ENCODE measurements around the gene AFMID.
A peak's percentile ranks its signal among the peaks of the same experiment; 100 is the strongest.

Gene AFMID

DNA sequence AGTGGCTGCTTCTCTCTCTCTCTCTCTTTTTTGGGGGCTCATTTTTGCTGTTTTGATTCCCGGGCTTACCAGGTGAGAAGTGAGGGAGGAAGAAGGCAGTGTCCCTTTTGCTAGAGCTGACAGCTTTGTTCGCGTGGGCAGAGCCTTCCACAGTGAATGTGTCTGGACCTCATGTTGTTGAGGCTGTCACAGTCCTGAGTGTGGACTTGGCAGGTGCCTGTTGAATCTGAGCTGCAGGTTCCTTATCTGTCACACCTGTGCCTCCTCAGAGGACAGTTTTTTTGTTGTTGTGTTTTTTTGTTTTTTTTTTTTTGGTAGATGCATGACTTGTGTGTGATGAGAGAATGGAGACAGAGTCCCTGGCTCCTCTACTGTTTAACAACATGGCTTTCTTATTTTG, 36.6 kb downstream of the AFMID start:
- TF ChIP-seq REST (IDR thresholded peaks at IDR 0.05; ENCODE audit: insufficient read depth in 1 of 2, low read depth in 2 of 2, low read length in 2 of 2) (no peak), FOXP2 (optimal IDR thresholded peaks at IDR 0.05; ENCODE audit: borderline replicate concordance, extremely low read depth, extremely low read length, insufficient read depth) (no peak), SIN3A (IDR thresholded peaks at IDR 0.05; ENCODE audit: borderline replicate concordance, insufficient read depth, low read length) (no peak), TAF1 (IDR thresholded peaks at IDR 0.05; ENCODE audit: borderline replicate concordance, insufficient read depth, low read length) (no peak), POLR2AphosphoS5 (IDR thresholded peaks at IDR 0.05; ENCODE audit: low read depth, low read length) (no peak)

- no peak for TF ChIP-seq FOXP2 (optimal IDR thresholded peaks at IDR 0.05; ENCODE audit: borderline replicate concordance, extremely low read depth, extremely low read length, insufficient read depth)
- no peak for TF ChIP-seq POLR2AphosphoS5 (IDR thresholded peaks at IDR 0.05; ENCODE audit: low read depth, low read length)
- no peak for TF ChIP-seq REST (IDR thresholded peaks at IDR 0.05; ENCODE audit: insufficient read depth in 1 of 2, low read depth in 2 of 2, low read length in 2 of 2)
- no peak for TF ChIP-seq TAF1 (IDR thresholded peaks at IDR 0.05; ENCODE audit: borderline replicate concordance, insufficient read depth, low read length)
Measured at GRCh38 chr17:78224231-78225087, 37.3 kb downstream of the AFMID start.

DNA sequence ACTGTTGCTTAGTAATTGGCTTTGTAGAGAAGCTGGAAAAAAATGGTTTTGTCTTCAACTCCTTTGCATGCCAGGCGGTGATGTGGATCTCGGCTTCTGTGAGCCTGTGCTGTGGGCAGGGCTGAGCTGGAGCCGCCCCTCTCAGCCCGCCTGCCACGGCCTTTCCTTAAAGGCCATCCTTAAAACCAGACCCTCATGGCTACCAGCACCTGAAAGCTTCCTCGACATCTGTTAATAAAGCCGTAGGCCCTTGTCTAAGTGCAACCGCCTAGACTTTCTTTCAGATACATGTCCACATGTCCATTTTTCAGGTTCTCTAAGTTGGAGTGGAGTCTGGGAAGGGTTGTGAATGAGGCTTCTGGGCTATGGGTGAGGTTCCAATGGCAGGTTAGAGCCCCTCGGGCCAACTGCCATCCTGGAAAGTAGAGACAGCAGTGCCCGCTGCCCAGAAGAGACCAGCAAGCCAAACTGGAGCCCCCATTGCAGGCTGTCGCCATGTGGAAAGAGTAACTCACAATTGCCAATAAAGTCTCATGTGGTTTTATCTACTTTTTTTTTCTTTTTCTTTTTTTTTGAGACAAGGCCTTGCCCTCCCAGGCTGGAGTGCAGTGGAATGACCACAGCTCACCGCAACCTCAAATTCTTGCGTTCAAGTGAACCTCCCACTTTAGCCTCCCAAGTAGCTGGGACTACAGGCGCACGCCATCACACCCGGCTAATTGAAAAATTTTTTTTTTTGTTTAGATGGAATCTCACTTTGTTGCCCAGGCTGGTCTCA, 38.1 kb downstream of the AFMID start:
- TF ChIP-seq FOXP2 (optimal IDR thresholded peaks at IDR 0.05; ENCODE audit: borderline replicate concordance, extremely low read depth, extremely low read length, insufficient read depth) (no peak), POLR2AphosphoS5 (IDR thresholded peaks at IDR 0.05; ENCODE audit: low read depth, low read length) (peak; percentile 45; the same call in 1 of the 2 replicates)

DNA sequence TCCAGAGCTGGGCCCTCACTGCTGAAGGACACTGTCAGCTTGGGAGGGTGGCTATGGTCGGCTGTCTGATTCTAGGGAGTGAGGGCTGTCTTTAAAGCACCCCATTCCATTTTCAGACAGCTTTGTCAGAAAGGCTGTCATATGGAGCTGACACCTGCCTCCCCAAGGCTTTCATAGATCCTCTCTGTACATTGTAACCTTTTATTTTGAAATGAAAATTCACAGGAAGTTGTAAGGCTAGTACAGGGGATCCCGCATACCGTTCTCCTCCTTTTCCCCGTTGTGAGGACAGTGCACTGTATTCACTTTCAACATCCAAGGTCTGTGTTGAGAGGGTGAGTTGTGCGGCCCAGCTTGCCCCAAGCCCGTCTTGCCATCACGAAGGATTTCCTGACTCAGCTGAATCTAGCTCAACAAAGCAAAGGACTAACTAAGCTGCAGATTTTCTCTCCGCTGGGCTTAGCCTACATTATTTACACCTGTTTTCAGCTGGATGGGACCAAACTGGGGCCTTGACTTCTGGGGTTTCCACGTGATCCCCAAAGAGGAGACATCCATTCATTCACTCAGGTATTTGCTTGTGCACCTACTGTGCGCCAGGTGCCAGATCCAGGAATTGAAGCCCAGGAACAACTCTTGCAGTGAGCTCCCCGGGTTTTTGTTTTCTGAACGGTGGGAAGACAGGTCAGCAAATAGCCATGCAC, 39.0 kb downstream of the AFMID start:
- no peak for TF ChIP-seq REST (IDR thresholded peaks at IDR 0.05; ENCODE audit: insufficient read depth in 1 of 2, low read depth in 2 of 2, low read length in 2 of 2)
- TF ChIP-seq POLR2AphosphoS5 (IDR thresholded peaks at IDR 0.05; ENCODE audit: low read depth, low read length) = no peak
- TF ChIP-seq SIN3A (IDR thresholded peaks at IDR 0.05; ENCODE audit: borderline replicate concordance, insufficient read depth, low read length) = no peak
- TF ChIP-seq TAF1 (IDR thresholded peaks at IDR 0.05; ENCODE audit: borderline replicate concordance, insufficient read depth, low read length) = no peak
- TF ChIP-seq FOXP2 (optimal IDR thresholded peaks at IDR 0.05; ENCODE audit: borderline replicate concordance, extremely low read depth, extremely low read length, insufficient read depth) = no peak

- TF ChIP-seq TAF1 (IDR thresholded peaks at IDR 0.05; ENCODE audit: borderline replicate concordance, insufficient read depth, low read length) = no peak
- no peak for TF ChIP-seq SIN3A (IDR thresholded peaks at IDR 0.05; ENCODE audit: borderline replicate concordance, insufficient read depth, low read length)
- no peak for TF ChIP-seq POLR2AphosphoS5 (IDR thresholded peaks at IDR 0.05; ENCODE audit: low read depth, low read length)
- TF ChIP-seq REST (IDR thresholded peaks at IDR 0.05; ENCODE audit: insufficient read depth in 1 of 2, low read depth in 2 of 2, low read length in 2 of 2) = no peak
- no peak for TF ChIP-seq FOXP2 (optimal IDR thresholded peaks at IDR 0.05; ENCODE audit: borderline replicate concordance, extremely low read depth, extremely low read length, insufficient read depth)
Measured at GRCh38 chr17:78226759-78227454, 39.7 kb downstream of the AFMID start.
